HEK293T (cell line): ENCODE results near the gene CIROP.

Experiments used
- CTCF ChIA-PET: fragments of 350-600 bp; formaldehyde crosslinking; extraction: SDS; loops from one replicate; lab custom pipeline; 2021; ENCODE audit warnings: antibody characterized with exemption, inconsistent platforms; lab: Yijun Ruan, JAX
- POLR2A ChIA-PET: fragments of 350-600 bp; formaldehyde crosslinking; extraction: SDS; loops from one replicate; lab custom pipeline; 2020; ENCODE audit warnings: antibody characterized with exemption, inconsistent platforms; lab: Yijun Ruan, JAX
- DNase-seq: peaks from one replicate; pipeline ENCODE4 v3.0.0; 2012; ENCODE audit warnings: mixed read lengths; ENCODE audit errors: extremely low spot score
- ARNT ChIP-seq: fragments of 450-650 bp; IDR thresholded peaks from 2 replicates; pipeline ENCODE4 v1.6.1; 2017; ENCODE audit warnings: mild to moderate bottlenecking
- BHLHE40 ChIP-seq: fragments of 450-650 bp; IDR thresholded peaks from 2 replicates; pipeline ENCODE4 v1.6.1; 2016; ENCODE audit warnings: mild to moderate bottlenecking, moderate library complexity, borderline replicate concordance
- CTBP1 ChIP-seq: fragments of 450-650 bp; IDR thresholded peaks from 2 replicates; pipeline ENCODE4 v1.6.1; 2016; ENCODE audit warnings: borderline replicate concordance
- ELF4 ChIP-seq: fragments of 450-650 bp; IDR thresholded peaks from 2 replicates; pipeline ENCODE4 v1.6.1; 2017; ENCODE audit warnings: antibody characterized with exemption
- FOXA1 ChIP-seq: fragments of 450-650 bp; IDR thresholded peaks from 2 replicates; pipeline ENCODE4 v1.6.1; 2016; ENCODE audit warnings: mild to moderate bottlenecking
- FOXK2 ChIP-seq: fragments of 450-650 bp; IDR thresholded peaks from 2 replicates; pipeline ENCODE4 v1.6.1; 2016; ENCODE audit warnings: mild to moderate bottlenecking
- FOXM1 ChIP-seq: fragments of 450-650 bp; IDR thresholded peaks from 2 replicates; pipeline ENCODE4 v1.6.1; 2017; ENCODE audit warnings: mild to moderate bottlenecking, borderline replicate concordance
- HDGF ChIP-seq: fragments of 450-650 bp; IDR thresholded peaks from 2 replicates; pipeline ENCODE4 v1.6.1; 2017; ENCODE audit warnings: antibody characterized with exemption, borderline replicate concordance
- L3MBTL2 ChIP-seq: fragments of 450-650 bp; conservative IDR thresholded peaks from 2 replicates; pipeline ENCODE4 v1.6.1; 2016; ENCODE audit warnings: mild to moderate bottlenecking
- LEF1 ChIP-seq: fragments of 450-650 bp; IDR thresholded peaks from 2 replicates; pipeline ENCODE4 v1.6.1; 2017; ENCODE audit warnings: mild to moderate bottlenecking, borderline replicate concordance
- NFRKB ChIP-seq: fragments of 450-650 bp; IDR thresholded peaks from 2 replicates; pipeline ENCODE4 v1.6.1; 2016; ENCODE audit warnings: mild to moderate bottlenecking, moderate library complexity
- SP1 ChIP-seq: fragments of 450-650 bp; IDR thresholded peaks from 2 replicates; pipeline ENCODE4 v1.6.1; 2017
- SUZ12 ChIP-seq: fragments of 450-650 bp; IDR thresholded peaks from 2 replicates; pipeline ENCODE4 v1.6.1; 2016; ENCODE audit warnings: mild to moderate bottlenecking
- TARDBP ChIP-seq: fragments of 450-650 bp; IDR thresholded peaks from 2 replicates; pipeline ENCODE4 v1.6.1; 2016
- ZNF384 ChIP-seq: fragments of 450-650 bp; IDR thresholded peaks from 2 replicates; pipeline ENCODE4 v1.6.1; 2016
- TF ChIP-seq, protein P1 (sequence below): fragments of 450-650 bp; IDR thresholded peaks from 2 replicates; pipeline ENCODE4 v1.6.1; 2016

The CIROP gene

DNA sequence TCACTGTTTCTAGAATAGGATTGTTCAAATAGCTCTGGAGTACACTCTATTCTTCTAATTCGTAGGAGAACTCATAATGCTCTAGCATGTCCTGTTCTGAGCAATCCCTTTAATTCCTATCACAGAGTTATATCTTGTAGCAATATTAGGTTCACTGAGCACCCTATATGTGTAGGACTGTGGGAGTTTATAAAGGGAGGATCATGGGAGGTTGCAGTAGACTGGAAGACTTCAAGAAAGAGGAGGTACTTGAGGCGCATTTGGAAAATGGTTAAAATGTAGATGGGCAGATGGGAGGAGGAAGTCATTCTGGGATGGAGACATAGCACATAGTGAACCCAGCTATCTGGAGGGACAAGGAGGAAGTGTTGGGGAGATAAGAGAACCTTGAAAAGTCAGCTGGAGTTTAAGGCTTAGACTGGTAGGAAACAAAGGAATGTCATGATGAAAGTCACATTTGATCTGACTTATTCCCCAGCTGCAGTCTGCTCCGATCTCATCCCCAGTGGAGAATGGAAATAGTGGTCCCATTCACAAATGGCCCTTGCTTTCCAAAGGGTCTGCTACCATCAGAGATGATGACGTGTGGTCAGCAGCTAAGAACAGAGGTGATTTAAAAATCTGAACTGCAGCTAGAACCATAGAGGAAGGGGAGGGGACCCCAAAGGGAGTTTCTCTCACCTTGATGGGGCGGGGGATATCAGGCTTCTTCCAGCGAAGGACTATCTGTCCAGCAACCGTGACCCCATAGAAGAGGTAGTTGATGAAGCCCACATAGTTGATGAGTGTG is 24.4 kb upstream of the CIROP start:
- ChIA-PET POLR2A (interaction anchor here (0.9 kb wide), 1 partner anchor 34 kb away, joined by 3 read pairs; the partner anchor contains the start of genes ACIN1 and C14orf119), CTCF (interaction anchor here (2.0 to 2.1 kb wide), 2 partner anchors 8 to 60 kb away, joined by 7 to 9 read pairs; no protein-coding TSS in a partner anchor)
- TF ChIP-seq FOXK2 (no peak), ELF4 (no peak), FOXA1 (no peak), SP1 (no peak), L3MBTL2 (no peak), CTBP1 (no peak), SUZ12 (no peak), FOXM1 (no peak), NFRKB (no peak), ARNT (no peak), TARDBP (no peak), BHLHE40 (no peak), HDGF (no peak), LEF1 (no peak)
- TF ChIP-seq, protein P1, sequence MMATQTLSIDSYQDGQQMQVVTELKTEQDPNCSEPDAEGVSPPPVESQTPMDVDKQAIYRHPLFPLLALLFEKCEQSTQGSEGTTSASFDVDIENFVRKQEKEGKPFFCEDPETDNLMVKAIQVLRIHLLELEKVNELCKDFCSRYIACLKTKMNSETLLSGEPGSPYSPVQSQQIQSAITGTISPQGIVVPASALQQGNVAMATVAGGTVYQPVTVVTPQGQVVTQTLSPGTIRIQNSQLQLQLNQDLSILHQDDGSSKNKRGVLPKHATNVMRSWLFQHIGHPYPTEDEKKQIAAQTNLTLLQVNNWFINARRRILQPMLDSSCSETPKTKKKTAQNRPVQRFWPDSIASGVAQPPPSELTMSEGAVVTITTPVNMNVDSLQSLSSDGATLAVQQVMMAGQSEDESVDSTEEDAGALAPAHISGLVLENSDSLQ: no peak
- no peak for DNase-seq

DNA sequence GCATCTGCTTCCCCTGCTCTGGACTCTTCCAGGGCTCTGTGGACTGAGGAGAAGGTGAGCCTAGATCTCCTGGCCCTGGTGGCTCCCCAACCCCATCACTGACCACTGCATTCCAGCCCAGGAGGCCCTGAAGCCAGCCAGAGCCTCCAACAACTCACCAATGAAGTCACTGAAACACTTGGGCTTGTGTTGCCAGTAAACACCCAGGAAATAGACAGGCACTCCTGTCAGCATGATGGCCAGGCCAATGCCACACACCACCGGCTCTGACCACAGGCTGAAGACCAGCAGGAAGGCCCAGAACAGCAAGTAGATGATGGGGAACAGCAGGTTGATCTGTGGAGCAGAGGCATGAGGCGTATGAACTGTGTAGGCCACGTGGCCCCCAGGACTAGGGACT is 23.1 kb upstream of the CIROP start:
- CTCF ChIA-PET: no interaction called here
- TF ChIP-seq NFRKB (no peak), SUZ12 (no peak), ZNF384 (no peak), HDGF (no peak), FOXA1 (no peak), TARDBP (no peak), BHLHE40 (no peak), SP1 (no peak), CTBP1 (no peak), LEF1 (no peak), FOXK2 (no peak), ARNT (no peak), FOXM1 (no peak), L3MBTL2 (no peak), ELF4 (no peak)
- TF ChIP-seq, protein P1: no peak
- DNase-seq: no peak
- POLR2A ChIA-PET: no interaction called here

DNA sequence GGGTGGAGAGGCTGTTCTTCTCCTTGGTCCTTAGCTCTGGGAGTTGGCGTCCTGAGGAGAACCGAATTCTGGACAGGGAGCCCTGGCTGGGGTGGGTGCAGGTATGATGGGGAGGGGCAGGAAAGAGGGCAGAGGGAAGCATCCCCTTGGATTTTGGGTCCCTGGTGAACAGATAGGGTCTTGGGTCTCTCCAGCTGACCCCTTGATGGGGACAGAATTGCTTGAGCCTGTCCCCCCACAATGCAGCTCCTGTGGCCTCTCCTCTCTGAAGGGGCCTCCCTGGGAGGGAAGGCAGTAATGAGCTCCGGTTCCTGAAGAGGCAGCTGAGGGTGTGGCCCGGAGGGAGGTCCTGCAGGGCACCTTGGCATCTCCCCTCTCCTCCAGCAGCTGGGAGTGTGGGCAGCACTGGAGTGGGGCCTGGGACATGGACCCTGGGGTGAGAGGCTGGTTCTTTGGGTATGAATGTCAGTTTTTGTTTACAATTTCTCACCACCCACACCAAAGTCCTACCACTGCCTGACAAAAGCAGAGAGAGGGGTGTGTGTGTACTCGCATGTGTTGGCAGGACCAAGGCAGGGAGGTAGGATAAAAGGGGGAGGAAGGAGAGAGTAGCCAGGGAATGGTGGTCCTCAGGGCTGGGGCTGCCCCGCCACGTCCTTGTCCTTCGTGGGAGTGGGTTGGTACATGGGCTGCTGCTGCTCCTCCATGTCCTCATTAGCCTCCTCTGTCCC is 21.9 kb upstream of the CIROP start:
- CTCF ChIA-PET: no interaction called here

DNA sequence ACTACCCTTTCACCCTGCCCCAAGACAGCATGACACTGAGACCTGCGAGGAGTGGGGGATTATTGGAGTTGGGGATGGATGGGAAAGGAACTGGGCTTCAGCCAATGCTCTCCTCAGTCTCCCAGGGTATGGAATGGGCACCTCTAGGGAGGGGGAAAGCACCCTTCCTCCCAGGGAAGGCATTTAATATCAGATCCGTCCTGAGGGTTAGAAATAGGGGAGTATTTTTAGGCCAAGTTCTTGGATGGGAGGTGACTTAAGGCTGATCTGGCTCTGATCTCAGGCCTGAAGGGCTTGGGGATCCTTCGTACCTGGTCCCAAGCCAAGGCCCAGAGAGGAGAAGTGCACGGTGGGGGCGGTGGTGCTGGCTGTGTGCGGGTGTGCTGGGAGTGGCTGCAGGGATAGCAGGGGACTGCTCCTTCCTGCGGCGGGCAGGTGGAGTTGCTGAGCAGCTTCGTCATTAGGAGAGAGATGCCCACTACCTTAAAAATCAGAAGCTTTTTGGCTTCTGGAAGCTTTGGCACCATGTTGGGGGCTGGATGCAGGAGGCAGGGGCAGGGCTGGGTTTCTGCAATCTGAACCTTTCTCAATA is 21.2 kb upstream of the CIROP start:
- CTCF ChIA-PET: no interaction called here
- no peak for DNase-seq
- POLR2A ChIA-PET: interaction anchor here (1.5 kb wide), 1 partner anchor 176 kb away, joined by 3 read pairs; no protein-coding TSS in a partner anchor
- no peak for TF ChIP-seq CTBP1
- no peak for TF ChIP-seq SUZ12
- no peak for TF ChIP-seq FOXM1
- TF ChIP-seq SP1: no peak
- no peak for TF ChIP-seq ARNT
- no peak for TF ChIP-seq TARDBP
- TF ChIP-seq L3MBTL2: no peak
- no peak for TF ChIP-seq HDGF
- no peak for TF ChIP-seq FOXA1

More for the DNA sequence above, 21.9 kb upstream of the CIROP start:
- DNase-seq: no peak
- TF ChIP-seq FOXM1 (no peak), ELF4 (no peak), SUZ12 (no peak), BHLHE40 (no peak), SP1 (no peak), ZNF384 (no peak), FOXK2 (no peak), FOXA1 (no peak), NFRKB (no peak), TARDBP (no peak)
- POLR2A ChIA-PET: interaction anchor here (1.5 kb wide), 1 partner anchor 175 kb away, joined by 3 read pairs; no protein-coding TSS in a partner anchor

DNA sequence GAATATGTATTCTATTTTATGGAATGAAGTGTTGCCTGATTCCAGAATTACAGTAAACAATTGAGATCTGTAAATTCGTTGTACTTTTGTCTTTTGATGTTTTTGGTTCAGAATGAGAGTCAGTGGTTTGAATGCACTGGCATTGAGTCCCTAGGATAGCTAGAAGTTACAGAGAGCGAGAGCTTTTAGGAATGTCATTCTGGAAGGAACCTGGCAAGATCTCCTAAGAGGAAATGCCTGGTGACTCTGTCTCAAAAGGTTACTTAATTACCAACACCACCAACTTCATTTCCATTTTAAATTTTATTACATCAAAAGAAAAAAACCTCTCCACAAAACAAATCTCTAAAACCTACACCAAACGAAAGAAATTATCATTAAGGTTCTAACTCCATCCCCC is 20.2 kb upstream of the CIROP start:
- POLR2A ChIA-PET: no interaction called here
- CTCF ChIA-PET: interaction anchor here (0.7 to 0.8 kb wide), 2 partner anchors 48 to 52 kb away, joined by 3 read pairs; no protein-coding TSS in a partner anchor
- no peak for DNase-seq
- TF ChIP-seq SP1 (no peak), TARDBP (no peak), FOXK2 (no peak)
